Panc1 (cell line): ENCODE data around the gene WDR73. TPM values are rescaled to one million over a fixed set of nuclear protein-coding genes. Genes with fewer than 3 reads are reported as not detected.

Source experiments
- ATAC-seq: fragments of 200-7000 bp; cut with Tn5 transposase; 2 replicates; pipeline ENCODE4 v1.9.1; 2020; ENCODE audit warnings: mild to moderate bottlenecking, moderate library complexity
- BruUV-seq: library from RNA; stranded (reverse); fragments of 400-500 nt; replicated peaks from 2 replicates; lab custom pipeline; 2021; lab: Mats Ljungman, UMichigan
- CTCF ChIA-PET: fragments of 300-600 bp; sonication (Branson Sonifier 250); formaldehyde crosslinking; loops from one replicate; lab custom pipeline; 2022; ENCODE audit warnings: antibody characterized with exemption; lab: Charles Lee
- POLR2A ChIA-PET: fragments of 300-600 bp; sonication (Branson Sonifier 250); formaldehyde crosslinking; loops from one replicate; lab custom pipeline; 2022; ENCODE audit warnings: antibody characterized with exemption; lab: Charles Lee
- DNase-seq: peaks from one replicate; pipeline ENCODE4 v3.0.0-alpha.2; 2010; ENCODE audit warnings: low read depth, low spot score
- H3K27ac ChIP-seq: 2 replicates; pipeline ENCODE4 v1.5.1; 2011; ENCODE audit warnings: mild to moderate bottlenecking, low read length, inconsistent platforms
- H3K27me3 ChIP-seq: fragments of 200-500 bp; sonication (Bioruptor generic); 2 replicates; pipeline ENCODE4 v1.6.0; 2014; ENCODE audit warnings: low read length, inconsistent platforms; ENCODE audit not compliant: control insufficient read depth, insufficient read depth
- H3K36me3 ChIP-seq: fragments of 200-500 bp; sonication (Bioruptor generic); 2 replicates; pipeline ENCODE4 v1.5.1; 2014; ENCODE audit warnings: inconsistent platforms, mild to moderate bottlenecking, low read length, moderate library complexity; ENCODE audit not compliant: control insufficient read depth, insufficient read depth
- H3K4me1 ChIP-seq: 2 replicates; pipeline ENCODE4 v1.5.1; 2011; ENCODE audit warnings: inconsistent platforms, mild to moderate bottlenecking, low read length, moderate library complexity; ENCODE audit not compliant: control insufficient read depth, insufficient read depth
- H3K4me3 ChIP-seq, 2 experiments: 2 replicates each; pipeline ENCODE4 v1.5.1; 2011 to 2012; ENCODE audit warnings: low read depth in 2 of 2, low read length in 2 of 2, mild to moderate bottlenecking in 2 of 2, inconsistent platforms in 1 of 2, moderate library complexity in 1 of 2
- H3K9me3 ChIP-seq: fragments of 200-500 bp; sonication (Bioruptor generic); 2 replicates; pipeline ENCODE4 v1.5.1; 2014; ENCODE audit warnings: low read depth, mild to moderate bottlenecking, inconsistent platforms, low read length, moderate library complexity; ENCODE audit not compliant: control insufficient read depth, insufficient read depth
- POLR2AphosphoS5 ChIP-seq: IDR thresholded peaks from 2 replicates; pipeline ENCODE4 v1.6.1; 2012; ENCODE audit warnings: mild to moderate bottlenecking, low read depth, low read length, moderate library complexity
- SIN3A ChIP-seq: IDR thresholded peaks from 2 replicates; pipeline ENCODE4 v1.6.1; 2012; ENCODE audit warnings: low read depth, mild to moderate bottlenecking, low read length, moderate library complexity, borderline replicate concordance; ENCODE audit not compliant: insufficient read depth
- TCF7L2 ChIP-seq: IDR thresholded peaks from 2 replicates; pipeline ENCODE4 v1.6.1; 2011; ENCODE audit warnings: mild to moderate bottlenecking, low read depth, low read length, inconsistent platforms
- in situ Hi-C: cut with HindIII; loops from 2 replicates; pipeline ENCODE4 v1.10.0; 2016; ENCODE audit warnings: low sequenced_read_pairs, low pct_unique_long_range_greater_than_20kb
- intact Hi-C: fragments of 100-400 bp; cut with micrococcal nuclease; formaldehyde crosslinking; loops from one replicate; pipeline ENCODE4 v1.10.0; 2022; ENCODE audit not compliant: unreplicated experiment
- total RNA-seq: library from RNA; stranded (reverse); gene quantifications from one replicate; pipeline ENCODE4 v1.2.1, GENCODE V29; 2021; ENCODE audit not compliant: unreplicated experiment
- TF ChIP-seq, protein P1 (sequence below): fragments of 450-650 bp; IDR thresholded peaks from 2 replicates; pipeline ENCODE4 v1.5.1; 2017; ENCODE audit warnings: mild to moderate bottlenecking
- TF ChIP-seq, protein P2 (sequence below), 2 experiments: IDR thresholded peaks; 2 replicates each; pipeline ENCODE4 v1.6.1; 2011 to 2012; ENCODE audit warnings: low read depth in 2 of 2, control low read depth in 1 of 2, low read length in 1 of 2, mild to moderate bottlenecking in 1 of 2, moderate library complexity in 1 of 2; ENCODE audit not compliant: insufficient read depth in 1 of 2

The WDR73 gene
- total RNA-seq, 1 experiment from 2014 or later = 39.0 TPM

DNA sequence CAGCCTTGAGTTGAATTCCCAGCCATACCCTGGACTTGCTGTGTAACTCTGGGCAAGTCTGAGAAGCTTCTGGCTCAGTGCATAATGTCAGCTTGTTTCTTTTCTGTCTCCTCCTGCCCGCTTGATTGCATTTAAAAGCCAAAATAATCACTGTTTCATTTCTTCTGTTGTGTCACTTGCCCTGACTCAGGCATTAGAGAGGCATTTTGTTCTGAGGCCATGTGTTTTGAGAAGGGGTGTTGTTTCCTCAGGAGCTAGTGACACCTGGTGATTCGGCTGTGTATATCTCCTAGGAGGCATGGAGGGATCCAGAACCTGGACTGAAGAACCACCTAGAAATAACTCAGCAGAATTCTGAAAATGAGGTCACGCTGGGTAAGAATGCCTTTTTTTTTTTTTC lies 16.0 kb downstream of the WDR73 start:
- Histone ChIP-seq H3K4me1 (peaks cover 6% of the 10 kb centered on the region), H3K27ac (no peak overlapping the region), H3K36me3 (no peaks in the 10 kb centered on the region; the same call in none of the 2 replicates), H3K4me3 (no peak overlapping the region), H3K27me3 (no peaks in the 10 kb centered on the region), H3K9me3 (no peaks in the 10 kb centered on the region)
- ChIA-PET POLR2A (interaction anchor here (0.5 kb wide), 1 partner anchor 240 kb away, joined by 3 read pairs; no protein-coding TSS in a partner anchor), CTCF (interaction anchor here (1.2 to 1.6 kb wide), 2 partner anchors 38 to 39 kb away, joined by 3 to 8 read pairs; no protein-coding TSS in a partner anchor)
- no peak for DNase-seq
- BruUV-seq = no TSS peak
- in situ Hi-C loops (no loop called here), intact Hi-C loops (loop anchor here (2.0 kb wide), 1 partner anchor 39 kb away; no protein-coding TSS in a partner anchor)
- no peak for TF ChIP-seq SIN3A
- no peak for TF ChIP-seq TCF7L2
- peak; percentile 42; the same call in 1 of the 2 replicates for TF ChIP-seq POLR2AphosphoS5
- TF ChIP-seq, protein P1, sequence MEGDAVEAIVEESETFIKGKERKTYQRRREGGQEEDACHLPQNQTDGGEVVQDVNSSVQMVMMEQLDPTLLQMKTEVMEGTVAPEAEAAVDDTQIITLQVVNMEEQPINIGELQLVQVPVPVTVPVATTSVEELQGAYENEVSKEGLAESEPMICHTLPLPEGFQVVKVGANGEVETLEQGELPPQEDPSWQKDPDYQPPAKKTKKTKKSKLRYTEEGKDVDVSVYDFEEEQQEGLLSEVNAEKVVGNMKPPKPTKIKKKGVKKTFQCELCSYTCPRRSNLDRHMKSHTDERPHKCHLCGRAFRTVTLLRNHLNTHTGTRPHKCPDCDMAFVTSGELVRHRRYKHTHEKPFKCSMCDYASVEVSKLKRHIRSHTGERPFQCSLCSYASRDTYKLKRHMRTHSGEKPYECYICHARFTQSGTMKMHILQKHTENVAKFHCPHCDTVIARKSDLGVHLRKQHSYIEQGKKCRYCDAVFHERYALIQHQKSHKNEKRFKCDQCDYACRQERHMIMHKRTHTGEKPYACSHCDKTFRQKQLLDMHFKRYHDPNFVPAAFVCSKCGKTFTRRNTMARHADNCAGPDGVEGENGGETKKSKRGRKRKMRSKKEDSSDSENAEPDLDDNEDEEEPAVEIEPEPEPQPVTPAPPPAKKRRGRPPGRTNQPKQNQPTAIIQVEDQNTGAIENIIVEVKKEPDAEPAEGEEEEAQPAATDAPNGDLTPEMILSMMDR = no peak; the same call in 1 of the 2 replicates
- peak; percentile 39; the same call in 1 of the 2 replicates for ATAC-seq

DNA sequence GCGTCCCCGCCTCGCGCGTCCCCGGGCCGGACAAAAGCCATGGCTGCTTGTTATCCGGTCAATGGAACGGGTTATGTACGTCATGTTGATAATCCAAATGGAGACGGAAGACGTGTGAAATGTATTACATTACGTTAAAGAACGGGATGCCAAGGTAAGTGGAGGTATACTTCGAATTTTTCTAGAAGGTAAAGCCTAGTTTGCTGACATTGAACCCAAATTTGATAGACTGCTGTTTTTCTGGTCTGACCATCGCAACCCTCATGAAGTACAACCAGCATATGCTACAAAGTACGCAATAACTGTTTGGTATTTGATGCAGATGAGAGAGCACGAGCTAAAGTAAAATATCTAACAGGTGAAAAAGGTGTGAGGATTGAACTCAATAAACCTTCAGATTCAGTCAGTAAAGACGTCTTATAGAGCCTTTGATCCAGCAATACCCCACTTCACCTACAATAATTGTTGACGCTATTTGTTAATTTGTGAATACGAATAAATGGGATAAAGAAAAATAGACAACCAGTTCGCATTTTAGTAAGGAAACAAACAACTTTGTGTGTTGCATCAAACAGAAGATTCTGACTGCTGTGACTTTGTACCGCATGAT lies 19.8 kb downstream of the WDR73 start:
- POLR2A ChIA-PET = interaction anchor here (0.5 kb wide), 1 partner anchor 15 kb away, joined by 6 read pairs; no protein-coding TSS in a partner anchor
- TF ChIP-seq, protein P1 = no peak; the same call in 1 of the 2 replicates
- TF ChIP-seq POLR2AphosphoS5 (no peak), SIN3A (no peak), TCF7L2 (no peak)
- TF ChIP-seq, protein P2, sequence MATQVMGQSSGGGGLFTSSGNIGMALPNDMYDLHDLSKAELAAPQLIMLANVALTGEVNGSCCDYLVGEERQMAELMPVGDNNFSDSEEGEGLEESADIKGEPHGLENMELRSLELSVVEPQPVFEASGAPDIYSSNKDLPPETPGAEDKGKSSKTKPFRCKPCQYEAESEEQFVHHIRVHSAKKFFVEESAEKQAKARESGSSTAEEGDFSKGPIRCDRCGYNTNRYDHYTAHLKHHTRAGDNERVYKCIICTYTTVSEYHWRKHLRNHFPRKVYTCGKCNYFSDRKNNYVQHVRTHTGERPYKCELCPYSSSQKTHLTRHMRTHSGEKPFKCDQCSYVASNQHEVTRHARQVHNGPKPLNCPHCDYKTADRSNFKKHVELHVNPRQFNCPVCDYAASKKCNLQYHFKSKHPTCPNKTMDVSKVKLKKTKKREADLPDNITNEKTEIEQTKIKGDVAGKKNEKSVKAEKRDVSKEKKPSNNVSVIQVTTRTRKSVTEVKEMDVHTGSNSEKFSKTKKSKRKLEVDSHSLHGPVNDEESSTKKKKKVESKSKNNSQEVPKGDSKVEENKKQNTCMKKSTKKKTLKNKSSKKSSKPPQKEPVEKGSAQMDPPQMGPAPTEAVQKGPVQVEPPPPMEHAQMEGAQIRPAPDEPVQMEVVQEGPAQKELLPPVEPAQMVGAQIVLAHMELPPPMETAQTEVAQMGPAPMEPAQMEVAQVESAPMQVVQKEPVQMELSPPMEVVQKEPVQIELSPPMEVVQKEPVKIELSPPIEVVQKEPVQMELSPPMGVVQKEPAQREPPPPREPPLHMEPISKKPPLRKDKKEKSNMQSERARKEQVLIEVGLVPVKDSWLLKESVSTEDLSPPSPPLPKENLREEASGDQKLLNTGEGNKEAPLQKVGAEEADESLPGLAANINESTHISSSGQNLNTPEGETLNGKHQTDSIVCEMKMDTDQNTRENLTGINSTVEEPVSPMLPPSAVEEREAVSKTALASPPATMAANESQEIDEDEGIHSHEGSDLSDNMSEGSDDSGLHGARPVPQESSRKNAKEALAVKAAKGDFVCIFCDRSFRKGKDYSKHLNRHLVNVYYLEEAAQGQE (IDR thresholded peaks at IDR 0.05; ENCODE audit: insufficient read depth in 1 of 2, low read depth in 2 of 2, low read length in 1 of 2) = no peak
- no peak for DNase-seq
- CTCF ChIA-PET = no interaction called here
- no peaks in the 10 kb centered on the region for H3K27me3 ChIP-seq
- peak overlapping the region; percentile 68 for H3K27ac ChIP-seq
- intact Hi-C loops (no loop called here), in situ Hi-C loops (no loop called here)
- H3K4me1 ChIP-seq = peaks cover 17% of the 10 kb centered on the region
- no peak for ATAC-seq
- H3K9me3 ChIP-seq = no peaks in the 10 kb centered on the region
- BruUV-seq = no TSS peak
- peak overlapping the region; percentile 81 to 92 for H3K4me3 ChIP-seq
- peaks cover 4% of the 10 kb centered on the region for H3K36me3 ChIP-seq
